IPS-NIHi7 (cell line): ENCODE data around the gene OBSL1.

Experiments used
- DNase-seq: peaks from one replicate; pipeline ENCODE4 v3.0.0; 2012; ENCODE audit warnings: mixed read lengths; ENCODE audit errors: extremely low spot score

Gene OBSL1

DNA sequence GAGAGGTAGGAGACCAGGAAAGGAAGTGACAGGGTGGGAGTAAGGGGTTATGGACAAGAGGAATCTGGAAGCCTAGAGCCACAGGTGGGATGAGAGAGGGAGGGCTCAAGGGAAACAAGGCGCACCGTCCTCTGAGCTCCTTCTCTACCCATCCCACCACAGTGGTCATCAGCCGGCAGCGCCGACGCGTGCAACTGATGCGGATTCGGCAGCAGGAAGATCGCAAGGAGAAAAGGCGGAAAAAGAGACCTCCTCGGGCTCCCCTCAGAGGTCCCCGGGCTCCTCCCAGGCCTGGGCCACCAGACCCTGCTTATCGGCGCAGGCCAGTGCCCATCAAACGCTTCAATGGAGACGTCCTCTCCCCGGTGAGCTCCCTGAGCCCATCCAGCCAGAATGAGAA lies 22.3 kb downstream of the OBSL1 start:
- no peak for DNase-seq

DNA sequence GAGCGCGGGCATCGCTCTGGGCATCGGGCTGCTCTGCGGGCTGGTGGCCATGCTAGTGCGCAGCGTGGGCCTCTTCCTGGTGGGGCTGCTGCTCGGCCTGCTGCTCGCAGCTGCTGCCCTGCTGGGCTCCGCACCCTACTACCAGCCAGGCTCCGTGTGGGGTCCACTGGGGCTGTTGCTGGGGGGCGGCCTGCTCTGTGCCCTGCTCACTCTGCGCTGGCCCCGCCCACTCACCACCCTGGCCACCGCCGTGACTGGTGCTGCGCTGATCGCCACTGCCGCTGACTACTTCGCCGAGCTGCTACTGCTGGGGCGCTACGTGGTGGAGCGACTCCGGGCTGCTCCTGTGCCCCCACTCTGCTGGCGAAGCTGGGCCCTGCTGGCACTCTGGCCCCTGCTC lies 23.7 kb downstream of the OBSL1 start:
- no peak for DNase-seq

DNA sequence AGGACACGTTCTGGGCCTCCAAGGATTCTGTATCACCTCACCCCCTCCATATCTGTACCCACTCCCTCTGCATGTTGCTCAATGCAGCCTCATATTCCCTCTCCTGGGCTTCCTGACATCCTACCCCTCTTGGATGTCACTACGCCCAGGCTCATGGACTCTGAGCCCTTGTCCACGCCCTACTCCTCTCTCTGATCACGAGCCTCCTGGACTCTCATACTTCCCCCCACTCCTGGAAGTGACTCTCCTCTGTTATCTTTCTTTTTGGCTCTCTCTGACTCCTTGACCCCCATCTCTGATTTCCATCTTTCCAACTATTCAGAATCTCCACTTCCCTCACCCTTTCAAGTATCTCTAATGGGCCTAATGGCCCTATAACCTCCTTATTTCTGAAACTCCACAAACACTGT lies 25.4 kb downstream of the OBSL1 start:
- no peak for DNase-seq

DNA sequence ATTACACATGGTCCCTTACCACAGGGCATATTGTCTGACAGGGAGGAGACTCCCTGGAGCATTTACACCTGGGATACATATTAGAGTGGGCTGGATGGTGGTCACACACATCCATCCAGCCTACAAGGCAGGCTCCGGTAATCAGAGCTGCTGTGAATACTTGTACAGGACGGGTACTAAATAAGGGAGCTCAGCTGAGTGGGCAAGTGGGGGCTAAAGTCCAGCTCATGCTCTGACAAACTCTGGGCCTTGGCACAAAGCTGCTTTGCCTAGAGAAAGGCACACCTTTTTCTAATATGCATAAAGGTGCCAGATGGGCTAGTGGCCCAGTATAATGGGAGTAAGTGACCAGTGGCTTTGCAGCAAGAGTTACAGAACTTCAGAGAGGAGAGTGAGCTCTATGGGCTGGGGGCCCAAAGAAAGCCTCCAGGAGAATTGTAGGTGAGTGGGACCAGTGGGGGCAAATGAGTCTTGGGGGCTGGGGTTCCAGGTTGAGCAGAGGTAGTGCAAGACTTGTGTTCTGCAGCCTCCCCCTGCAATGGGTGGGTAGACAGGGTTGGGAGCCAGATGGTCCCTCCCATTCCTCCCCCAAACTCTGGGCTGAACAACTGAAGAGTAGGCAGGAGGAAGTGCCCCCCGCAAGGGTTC lies 25.9 kb downstream of the OBSL1 start:
- no peak for DNase-seq

DNA sequence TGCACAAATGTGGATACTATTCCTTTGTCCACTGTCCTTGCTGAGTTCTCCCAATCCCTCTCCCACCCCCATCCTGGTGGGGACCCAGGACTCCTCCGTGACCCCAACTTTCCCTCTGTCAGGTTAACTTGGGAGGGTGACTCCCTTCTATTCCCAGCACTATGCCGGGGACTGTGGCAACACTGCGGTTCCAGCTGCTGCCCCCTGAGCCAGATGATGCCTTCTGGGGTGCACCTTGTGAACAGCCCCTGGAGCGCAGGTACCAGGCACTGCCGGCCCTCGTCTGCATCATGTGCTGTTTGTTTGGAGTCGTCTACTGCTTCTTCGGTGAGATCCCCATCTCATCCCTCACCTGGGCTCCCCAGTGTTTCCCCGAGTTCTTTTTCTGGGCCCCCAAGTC lies 26.8 kb downstream of the OBSL1 start:
- no peak for DNase-seq

DNA sequence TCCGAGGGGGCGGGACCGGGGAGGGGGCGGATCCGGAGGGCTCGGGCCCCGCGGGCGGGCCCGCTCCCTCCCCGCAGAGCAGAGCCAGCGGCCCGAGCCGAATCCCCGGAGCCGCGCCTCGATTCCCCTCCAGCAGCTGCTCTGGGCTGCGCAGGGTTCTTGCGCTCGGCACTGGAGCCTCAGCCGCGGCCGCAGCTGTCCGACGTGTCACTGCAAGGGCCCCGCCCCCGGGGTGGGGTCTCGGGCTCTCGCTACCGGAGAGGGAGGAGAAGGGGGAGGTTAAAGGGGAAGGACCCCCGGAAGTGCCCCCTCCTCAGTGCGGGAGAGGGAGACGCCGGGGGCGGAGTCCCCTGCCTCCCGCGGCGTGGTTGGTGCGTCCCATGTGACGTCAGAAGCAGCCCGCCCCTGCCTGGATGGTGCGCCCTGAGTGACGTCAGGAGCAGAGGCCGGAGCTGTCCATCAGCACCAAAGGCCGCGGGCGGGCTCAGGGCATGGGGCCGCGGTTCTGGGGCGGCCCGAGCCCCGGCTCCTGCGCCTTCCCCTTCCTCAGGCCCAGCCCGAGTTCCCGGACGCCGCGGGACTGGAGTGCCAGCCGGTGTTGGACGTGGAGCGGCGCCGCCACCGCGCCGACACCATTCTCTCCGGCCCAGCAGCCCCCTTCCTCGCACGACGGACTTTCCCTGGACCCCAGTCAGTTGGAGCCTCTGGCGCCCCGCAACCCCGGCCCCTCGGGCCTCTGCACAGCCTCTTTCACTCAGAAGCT lies 27.6 kb downstream of the OBSL1 start, which contains the start of the genes CHPF and TMEM198:
Gene CHPF, minus strand, starts transcription at position 214 of the 763 bp plus-strand sequence. CDS start 271 bp downstream, outside the sequence.
Gene TMEM198, plus strand, starts transcription at position 433 of the 763 bp plus-strand sequence. CDS start 700 bp downstream, outside the sequence.
- DNase-seq: peak; percentile 98

DNA sequence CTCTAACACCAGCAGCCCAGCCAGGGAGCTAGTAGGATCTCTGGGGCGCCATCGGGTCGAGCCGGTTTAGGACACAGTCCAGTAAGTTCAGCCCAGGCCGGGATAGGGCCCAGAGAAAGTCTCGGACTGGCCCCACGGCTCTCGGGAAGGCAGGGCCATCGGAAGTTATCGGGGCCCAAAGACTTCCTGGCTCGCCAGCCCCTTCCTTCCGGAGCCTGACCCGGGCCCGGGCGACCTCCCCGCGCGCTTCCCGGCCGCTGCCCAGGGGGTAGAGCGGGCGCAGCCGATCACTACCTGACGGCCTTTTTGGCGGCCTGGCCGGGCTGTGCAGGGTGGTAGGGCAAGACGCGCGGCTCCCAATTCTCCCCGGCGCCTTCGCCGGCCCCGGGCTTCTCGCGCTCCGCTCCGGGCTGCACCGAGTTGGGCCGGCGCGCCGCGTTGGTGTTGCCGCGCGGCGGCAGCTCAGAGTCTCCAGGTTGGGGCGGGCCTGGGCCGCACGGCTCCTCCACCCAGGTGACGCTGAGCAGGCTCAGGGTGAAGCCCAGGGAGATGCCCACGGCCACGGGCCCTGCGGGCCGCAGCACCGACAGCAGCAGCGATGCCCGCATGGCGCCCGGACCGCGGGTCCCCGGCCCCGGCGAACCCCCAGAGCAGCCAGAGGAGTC lies 28.3 kb downstream of the OBSL1 start:
- no peak for DNase-seq

DNA sequence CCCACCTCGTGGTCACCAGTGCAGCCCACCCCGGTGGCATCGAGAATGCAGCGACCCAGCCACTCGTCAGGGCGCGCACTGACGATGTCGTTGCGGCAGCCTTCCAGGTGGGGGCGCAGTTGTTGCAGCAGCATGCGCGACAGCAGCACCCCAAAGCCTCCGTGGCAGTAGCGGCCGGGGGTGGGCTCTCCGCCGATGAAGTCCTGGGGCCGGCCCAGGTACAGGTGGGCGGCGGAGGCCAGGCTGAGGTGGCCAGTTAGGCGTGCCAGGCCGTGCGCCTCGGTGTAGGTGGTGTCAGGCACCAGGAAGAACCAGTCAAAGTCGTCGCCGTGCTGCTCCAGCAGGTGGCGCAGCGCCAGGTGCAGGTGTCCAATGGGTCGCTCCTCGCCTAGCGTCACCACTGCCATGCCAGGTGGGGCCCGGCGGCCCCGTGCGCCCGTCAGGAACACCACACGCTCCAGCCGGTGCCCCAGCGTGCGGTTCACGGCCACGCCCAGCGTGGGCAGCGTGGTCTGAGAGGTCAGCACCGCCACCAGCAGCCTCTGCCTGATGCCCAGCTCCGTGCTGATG lies 29.6 kb downstream of the OBSL1 start:
- DNase-seq: peak; percentile 76

DNA sequence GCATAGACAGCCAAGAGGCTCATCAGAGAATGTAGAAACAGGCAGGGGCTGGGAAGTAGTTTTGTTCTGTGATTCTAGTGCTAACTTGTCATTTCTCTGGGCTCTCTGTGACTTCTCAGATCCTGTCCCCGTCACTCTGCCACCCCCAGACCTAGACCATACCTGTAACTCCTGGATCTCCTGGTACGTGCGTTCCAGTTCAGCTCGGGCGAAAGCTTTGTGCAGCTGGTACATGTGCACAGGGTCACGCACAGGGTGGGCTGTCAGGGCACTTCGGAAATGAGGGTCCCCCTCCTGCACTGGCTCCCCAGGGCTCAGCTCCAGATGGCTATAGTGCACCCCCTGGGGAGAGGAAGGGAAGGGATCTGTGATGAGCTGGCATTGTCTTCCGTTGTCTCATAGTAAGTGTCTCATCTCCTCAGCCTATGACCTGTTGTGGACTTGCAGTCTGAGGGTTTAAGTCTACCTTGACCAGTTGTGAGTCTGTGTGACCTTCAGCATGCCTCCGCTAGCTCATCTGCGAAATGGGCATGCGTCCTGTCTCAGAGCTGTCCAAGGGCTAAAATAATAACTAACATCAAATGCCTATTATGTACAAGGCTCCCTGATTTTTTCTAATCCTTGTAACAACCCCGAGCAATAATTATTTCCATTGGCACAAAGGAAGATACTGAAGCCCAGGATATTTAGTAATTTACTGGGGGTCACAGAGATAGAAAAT lies 30.4 kb downstream of the OBSL1 start:
- DNase-seq: no peak

DNA sequence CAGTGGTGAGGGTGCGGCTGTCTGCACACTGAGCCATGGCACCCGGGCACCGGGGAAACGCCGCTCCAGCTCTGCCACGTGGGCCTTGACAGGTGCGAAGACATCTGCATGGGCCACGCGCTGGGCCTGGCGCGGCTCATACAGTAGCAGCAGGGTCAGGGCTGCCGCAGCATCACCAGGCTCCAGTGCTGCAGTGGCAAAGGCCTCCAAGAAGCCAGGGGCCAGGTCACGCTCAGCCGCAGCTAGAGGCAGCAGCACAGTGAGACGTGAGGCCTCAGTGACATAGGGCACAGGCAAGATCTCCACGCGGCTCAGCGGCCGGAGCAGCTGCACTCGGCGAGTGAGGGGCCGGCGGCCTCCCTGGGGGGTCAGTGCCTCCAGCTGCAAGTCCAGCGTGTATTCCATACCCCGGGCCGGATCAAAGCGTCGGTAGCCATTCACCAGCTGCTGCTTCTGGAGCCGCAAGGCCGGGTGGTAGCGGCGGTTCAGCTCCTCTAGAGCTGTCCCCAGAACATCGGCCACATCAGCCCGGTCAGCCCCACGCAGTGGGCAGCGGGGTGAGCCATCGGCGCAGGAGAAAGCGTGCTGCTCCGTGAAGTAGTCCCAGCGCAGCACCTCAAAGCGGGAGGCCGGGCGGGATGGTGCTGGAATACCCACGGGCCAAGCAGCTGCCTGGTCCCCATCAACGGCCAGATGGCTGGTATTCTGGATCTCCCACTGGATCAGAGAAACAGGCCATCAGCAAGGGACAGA lies 31.2 kb downstream of the OBSL1 start:
- no peak for DNase-seq

DNA sequence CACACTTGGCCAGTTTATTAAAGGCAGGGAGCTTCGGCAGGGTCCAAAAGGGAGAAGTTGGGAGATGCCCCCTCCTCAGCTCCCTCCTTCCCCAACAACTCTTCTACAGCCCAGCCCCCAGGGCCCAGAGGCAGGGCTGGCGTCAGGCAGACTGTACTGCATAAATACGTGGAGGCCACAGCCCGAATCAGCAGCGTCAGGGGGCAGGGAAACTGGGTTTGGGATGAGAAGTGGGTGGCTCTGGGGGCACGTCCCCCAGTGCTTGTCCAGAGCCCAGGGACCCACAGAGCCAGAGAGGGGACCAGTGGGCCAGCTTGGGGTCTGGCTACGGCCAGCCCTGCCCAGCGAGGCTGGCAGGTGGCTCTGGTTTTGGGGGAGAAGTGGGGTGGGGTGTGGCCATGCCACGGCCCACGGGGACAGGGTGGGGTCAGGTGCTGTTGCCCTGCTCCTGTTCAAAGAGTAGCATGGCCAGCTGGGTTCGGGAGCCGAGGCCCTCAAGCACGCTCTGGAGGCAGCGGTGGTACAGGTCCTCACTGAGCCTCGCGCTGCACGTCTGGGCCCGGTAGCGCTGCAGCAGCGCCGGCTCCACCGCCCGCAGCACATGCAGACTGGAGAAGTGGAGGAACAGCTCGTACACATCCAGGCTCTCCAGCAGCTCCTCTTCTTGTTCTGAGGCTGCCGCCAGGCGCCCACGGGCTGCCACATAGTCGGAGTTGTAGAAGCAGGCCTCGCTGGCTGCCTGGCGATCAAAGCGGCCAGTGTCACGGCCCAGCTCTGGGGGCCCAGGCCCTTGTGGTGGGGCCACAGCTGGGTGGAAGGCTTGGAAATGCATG lies 32.2 kb downstream of the OBSL1 start:
- no peak for DNase-seq

DNA sequence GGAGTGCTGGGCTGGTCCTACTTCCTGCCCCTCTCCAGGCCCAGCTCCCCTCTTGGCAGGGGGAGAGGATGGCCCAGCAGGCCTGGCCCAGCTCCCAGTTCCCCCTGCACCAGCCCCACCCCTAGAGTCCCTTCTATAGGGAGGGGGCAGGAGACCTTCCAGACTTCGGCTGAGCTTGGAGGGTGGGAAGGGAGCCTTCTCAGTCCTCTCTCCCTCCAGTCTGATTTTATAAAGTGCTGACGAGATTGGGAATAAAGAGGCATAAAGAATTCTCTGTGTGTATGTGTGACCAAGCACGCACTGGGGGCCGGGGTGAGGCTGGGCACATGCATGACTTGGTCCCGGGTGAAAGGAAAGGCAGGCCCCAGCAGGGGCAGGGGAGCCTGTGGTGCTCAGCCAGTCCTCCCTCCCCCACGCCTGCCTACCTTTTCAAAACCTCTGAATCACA lies 32.8 kb downstream of the OBSL1 start:
- no peak for DNase-seq

DNA sequence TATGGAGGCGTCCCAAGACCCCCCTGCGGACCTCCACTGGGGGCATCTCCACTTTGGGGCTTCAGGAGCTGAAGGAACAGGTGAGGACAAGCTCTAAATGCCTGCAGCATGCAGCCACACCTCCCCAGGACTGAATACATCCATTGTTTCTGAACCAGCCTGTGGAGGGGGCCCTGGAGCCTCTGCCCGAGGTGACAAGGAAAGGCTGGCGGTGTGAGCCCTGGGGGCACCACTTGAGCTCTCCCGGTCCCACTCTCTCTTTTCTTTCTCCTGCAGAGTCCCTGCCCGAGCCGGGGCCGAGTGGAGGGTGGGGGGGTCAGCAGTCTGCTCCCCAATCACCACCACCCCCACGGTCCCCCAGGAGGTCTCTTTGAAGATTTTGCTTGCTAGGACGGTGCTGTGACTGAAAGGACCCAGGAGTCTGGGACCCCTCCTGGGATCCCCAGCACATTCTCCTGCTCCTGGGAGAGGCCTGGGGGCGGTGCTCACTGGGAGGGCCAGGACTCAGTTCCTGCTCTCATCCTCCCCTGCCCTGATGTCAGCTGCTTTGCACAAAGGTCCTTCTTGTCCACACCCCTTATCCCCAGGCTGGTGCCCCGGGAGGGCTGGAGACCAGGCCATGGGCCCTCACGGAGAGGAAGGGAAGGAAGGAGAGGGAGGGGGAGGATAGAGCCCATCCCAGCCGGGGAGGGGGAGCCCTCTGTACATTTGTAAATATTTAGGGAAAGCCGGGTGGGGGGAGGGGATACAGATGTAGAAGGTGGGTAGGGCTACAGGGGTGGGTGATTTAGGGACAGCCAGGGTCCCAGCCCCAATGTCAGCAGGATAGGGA lies 33.5 kb downstream of the OBSL1 start:
- DNase-seq: peak; percentile 50

DNA sequence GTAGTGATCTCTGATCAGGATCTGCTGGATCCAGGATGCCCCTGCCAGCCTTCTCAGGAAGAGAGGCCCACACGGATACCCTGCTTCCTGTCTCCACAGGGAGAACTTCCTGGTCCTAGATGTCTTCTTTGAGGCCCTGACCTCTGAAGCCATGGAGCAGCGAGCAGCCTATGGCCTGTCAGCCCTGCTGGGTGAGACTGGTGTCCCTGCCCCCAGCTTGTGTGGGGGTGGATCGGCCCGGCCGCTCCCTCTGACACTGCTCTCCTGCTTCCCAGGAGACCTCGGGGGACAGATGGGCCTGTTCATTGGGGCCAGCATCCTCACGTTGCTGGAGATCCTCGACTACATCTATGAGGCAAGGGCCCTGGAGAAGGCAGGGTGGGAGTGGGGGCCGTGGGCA lies 34.4 kb downstream of the OBSL1 start:
- DNase-seq: no peak

DNA sequence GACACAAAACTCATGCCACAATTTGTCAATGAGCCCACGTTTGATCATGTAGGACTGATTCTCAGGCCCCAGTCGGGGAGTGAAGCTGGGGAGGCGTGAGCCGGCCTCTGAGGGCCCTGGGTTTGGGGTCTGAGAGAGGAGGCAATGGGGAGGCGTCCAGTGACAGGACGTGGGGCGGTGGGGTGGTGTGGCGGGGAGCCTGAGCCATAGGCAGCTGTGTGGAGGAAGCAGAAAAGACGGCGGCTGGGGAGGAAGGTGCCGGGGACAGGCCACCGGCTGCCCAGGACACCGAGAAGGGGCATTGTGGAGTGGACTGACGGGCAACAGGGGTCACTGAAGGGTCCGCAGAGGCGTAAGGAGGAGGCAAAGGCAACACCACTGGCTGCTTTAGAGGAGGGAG lies 34.9 kb downstream of the OBSL1 start:
- DNase-seq: no peak

DNA sequence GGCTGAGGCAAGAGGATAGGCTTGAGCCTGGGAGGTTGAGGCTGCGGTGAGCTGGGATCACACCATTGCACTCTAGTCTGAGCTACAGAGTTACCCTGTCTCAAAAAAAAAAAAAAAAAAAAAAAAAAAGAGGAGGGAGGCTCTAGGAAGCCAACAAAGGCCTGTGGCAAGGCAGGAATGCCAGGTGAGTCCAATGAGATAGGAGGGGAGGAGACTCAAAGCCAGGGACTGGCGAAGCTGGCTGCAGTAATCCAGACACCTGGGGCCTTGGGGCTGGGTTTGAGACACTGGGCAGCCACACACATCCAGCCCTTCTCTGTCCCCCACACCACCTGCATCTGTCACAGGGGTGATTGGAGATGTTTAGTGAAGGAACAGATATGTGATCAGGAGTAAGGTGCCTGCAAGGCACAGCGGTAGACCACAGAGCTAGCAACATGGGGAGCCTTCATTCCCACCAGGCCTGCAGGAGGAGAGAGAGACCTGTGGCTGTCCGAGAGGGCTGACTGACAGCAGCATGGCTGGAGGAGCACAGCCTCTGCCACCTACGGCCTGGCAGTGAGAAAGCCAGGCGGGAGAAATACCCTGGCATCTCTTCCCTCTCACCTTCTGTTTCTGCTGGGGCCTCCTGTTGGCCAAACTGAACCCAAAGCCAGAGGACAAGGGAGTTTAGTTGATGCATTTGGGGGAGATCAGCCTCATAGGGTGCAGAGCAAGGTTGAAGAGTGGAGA lies 37.2 kb downstream of the OBSL1 start:
- no peak for DNase-seq

DNA sequence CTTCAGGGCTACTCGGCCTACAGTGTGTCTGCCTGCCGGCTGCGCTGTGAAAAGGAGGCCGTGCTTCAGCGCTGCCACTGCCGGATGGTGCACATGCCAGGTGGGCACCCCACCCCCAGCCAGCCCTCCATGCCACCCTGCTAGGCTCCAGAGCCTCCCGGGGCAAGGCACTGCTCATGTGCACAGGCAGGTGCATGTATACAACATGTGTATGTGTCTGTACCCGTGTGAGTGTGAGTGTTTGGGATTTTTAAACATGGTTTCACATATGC lies 39.0 kb downstream of the OBSL1 start:
- no peak for DNase-seq

DNA sequence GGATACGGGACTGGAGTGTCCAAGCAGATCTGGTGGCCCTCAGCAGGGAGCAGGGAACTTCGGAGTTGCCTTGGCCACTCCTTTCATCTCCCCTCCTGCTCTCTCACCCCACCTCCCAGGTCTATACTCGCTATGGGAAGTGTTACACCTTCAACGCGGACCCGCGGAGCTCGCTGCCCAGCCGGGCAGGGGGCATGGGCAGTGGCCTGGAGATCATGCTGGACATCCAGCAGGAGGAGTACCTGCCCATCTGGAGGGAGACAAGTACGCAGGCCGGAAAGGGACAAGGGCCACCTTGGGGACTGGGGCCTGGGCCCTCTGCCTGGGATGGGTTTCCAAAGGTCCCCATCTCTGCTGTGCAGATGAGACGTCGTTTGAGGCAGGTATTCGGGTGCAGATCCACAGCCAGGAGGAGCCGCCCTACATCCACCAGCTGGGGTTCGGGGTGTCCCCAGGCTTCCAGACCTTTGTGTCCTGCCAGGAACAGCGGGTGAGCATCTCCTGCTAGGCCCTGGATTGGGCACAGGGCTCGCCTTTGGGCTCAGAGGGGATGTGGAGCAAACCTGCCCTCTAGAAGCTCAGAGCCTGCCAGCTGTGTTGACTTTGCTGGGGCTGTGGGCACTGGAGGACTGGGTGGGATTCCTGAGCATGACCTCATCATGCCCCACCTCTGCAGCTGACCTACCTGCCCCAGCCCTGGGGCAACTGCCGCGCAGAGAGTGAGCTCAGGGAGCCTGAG lies 39.5 kb downstream of the OBSL1 start:
- DNase-seq: no peak
